ENCODE measurements around the gene GDF15. TPM values are rescaled to one million over a fixed set of nuclear protein-coding genes. Genes with fewer than 3 reads are reported as not detected.
A peak's percentile ranks its signal among the peaks of the same experiment; 100 is the strongest.

The GDF15 gene, protein sequence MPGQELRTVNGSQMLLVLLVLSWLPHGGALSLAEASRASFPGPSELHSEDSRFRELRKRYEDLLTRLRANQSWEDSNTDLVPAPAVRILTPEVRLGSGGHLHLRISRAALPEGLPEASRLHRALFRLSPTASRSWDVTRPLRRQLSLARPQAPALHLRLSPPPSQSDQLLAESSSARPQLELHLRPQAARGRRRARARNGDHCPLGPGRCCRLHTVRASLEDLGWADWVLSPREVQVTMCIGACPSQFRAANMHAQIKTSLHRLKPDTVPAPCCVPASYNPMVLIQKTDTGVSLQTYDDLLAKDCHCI
- total RNA-seq (100 to 1,000 TPM in 1 of 2 donors, 10 to 100 TPM in 1; 99.0 to 180 TPM), polyA plus RNA-seq (ENCODE audit: insufficient read length in 6 of 6) (10 to 100 TPM; 15.7 to 50.6 (median 30.7) TPM)
- long read RNA-seq, donor 1, transcript GDF15-201 (2 exons, 1,200 nt): major isoform, 7 of 9 reads
- long read RNA-seq, donor 1, partial matches to known transcripts: 0 of 9 reads
- long read RNA-seq, donor 1, other reads (novel, unspliced or antisense): 0 of 9 reads
- long read RNA-seq, donor 2, transcript GDF15-201 (2 exons, 1,200 nt): major isoform, 5 of 5 reads
- long read RNA-seq, donor 2, partial matches to known transcripts: 0 of 5 reads
- long read RNA-seq, donor 2, other reads (novel, unspliced or antisense): 0 of 5 reads
- long read RNA-seq, donor 3, partial matches to known transcripts: 0 of 5 reads
- long read RNA-seq, donor 3, other reads (novel, unspliced or antisense): 0 of 5 reads
- long read RNA-seq, donor 4, transcript GDF15-201 (2 exons, 1,200 nt): major isoform, 242 of 254 reads
- long read RNA-seq, donor 4, transcript GDF15-203 (3 exons, 890 nt): minor isoform, 6 of 254 reads
- long read RNA-seq, donor 4, partial matches to known transcripts: 5 of 254 reads
- long read RNA-seq, donor 4, other reads (novel, unspliced or antisense): 1 of 254 reads
- long read RNA-seq, donor 5, transcript GDF15-201 (2 exons, 1,200 nt): major isoform, 13 of 16 reads
- long read RNA-seq, donor 5, partial matches to known transcripts: 0 of 16 reads
- long read RNA-seq, donor 5, other reads (novel, unspliced or antisense): 0 of 16 reads
- long read RNA-seq, donor 6, transcript GDF15-201 (2 exons, 1,200 nt): major isoform, 7 of 9 reads
- long read RNA-seq, donor 6, partial matches to known transcripts: 0 of 9 reads
- long read RNA-seq, donor 6, other reads (novel, unspliced or antisense): 0 of 9 reads
- long read RNA-seq, donor 7, partial matches to known transcripts: 0 of 2 reads
- long read RNA-seq, donor 7, other reads (novel, unspliced or antisense): 0 of 2 reads
- long read RNA-seq, donor 8, transcript GDF15-201 (2 exons, 1,200 nt): major isoform, 16 of 18 reads
- long read RNA-seq, donor 8, partial matches to known transcripts: 0 of 18 reads
- long read RNA-seq, donor 8, other reads (novel, unspliced or antisense): 0 of 18 reads
- long read RNA-seq, donor 9: 0 reads
- long read RNA-seq, donor 10, transcript GDF15-201 (2 exons, 1,200 nt): major isoform, 82 of 85 reads
- long read RNA-seq, donor 10, partial matches to known transcripts: 0 of 85 reads
- long read RNA-seq, donor 10, other reads (novel, unspliced or antisense): 3 of 85 reads
- long read RNA-seq, donor 11: 0 reads
- long read RNA-seq, donor 12, transcript GDF15-201 (2 exons, 1,200 nt): major isoform, 16 of 21 reads
- long read RNA-seq, donor 12, transcript GDF15-203 (3 exons, 890 nt): minor isoform, 5 of 21 reads
- long read RNA-seq, donor 12, partial matches to known transcripts: 0 of 21 reads
- long read RNA-seq, donor 12, other reads (novel, unspliced or antisense): 0 of 21 reads

DNA sequence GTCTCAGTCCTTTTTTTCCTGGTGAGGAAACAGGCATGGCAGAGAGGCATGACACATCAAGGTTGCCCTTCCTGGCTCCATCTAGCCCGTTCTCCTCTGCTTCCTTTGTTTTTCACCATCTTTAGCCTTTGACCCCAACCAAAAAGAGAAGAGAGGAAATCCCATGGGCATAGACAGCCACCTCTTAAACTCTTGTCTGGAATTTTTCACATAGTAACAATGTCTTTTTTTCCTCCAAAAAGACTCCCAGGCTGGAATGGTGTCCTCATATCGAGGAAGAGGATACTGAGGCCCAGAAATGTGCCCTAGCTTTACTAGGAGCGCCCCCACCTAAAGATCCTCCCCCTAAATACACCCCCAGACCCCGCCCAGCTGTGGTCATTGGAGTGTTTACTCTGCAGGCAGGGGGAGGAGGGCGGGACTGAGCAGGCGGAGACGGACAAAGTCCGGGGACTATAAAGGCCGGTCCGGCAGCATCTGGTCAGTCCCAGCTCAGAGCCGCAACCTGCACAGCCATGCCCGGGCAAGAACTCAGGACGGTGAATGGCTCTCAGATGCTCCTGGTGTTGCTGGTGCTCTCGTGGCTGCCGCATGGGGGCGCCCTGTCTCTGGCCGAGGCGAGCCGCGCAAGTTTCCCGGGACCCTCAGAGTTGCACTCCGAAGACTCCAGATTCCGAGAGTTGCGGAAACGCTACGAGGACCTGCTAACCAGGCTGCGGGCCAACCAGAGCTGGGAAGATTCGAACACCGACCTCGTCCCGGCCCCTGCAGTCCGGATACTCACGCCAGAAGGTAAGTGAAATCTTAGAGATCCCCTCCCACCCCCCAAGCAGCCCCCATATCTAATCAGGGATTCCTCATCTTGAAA, at the start of gene GDF15:
Gene GDF15 (plus strand): TSS at position 484 of the 868 bp plus-strand sequence. CDS start 32 bp downstream, at position 516.
- Histone ChIP-seq H3K36me3 (peaks cover 0 to 28% of the 10 kb centered on the region in 2 donors), H3K4me1 (peaks cover 12 to 65% of the 10 kb centered on the region in 2 donors), H3K9me3 (no peaks in the 10 kb centered on the region), H3K27ac (peak within 1 kb of the TSS; percentile 2 to 80), H3K27me3 (no peaks in the 10 kb centered on the region), H3K4me3 (peak within 1 kb of the TSS; percentile 33 to 43)
- ATAC-seq (peak; percentile 77), DNase-seq (peak in 3 of 4 donors; percentile 70 to 91 (median 91))
- peak; percentile 36 to 64 for TF ChIP-seq CTCF (IDR thresholded peaks at IDR 0.05)
- intact Hi-C loops (cut with DNase I): no loop called here

- ATAC-seq: no peak
- H3K4me3 ChIP-seq: no peak overlapping the region
- no peaks in the 10 kb centered on the region for H3K27me3 ChIP-seq
- intact Hi-C loops (cut with DNase I): no loop called here
- no peak for TF ChIP-seq CTCF (IDR thresholded peaks at IDR 0.05)
- no peak for DNase-seq
- H3K9me3 ChIP-seq: no peaks in the 10 kb centered on the region
- H3K36me3 ChIP-seq: peaks cover 0 to 4% of the 10 kb centered on the region in 2 donors
- peaks cover 6 to 29% of the 10 kb centered on the region in 2 donors for H3K4me1 ChIP-seq
- no peak overlapping the region for H3K27ac ChIP-seq
These were observed 47.4 kb upstream of the GDF15 start for GRCh38 chr19:18338541-18338940.

GRCh38 chr19:18339723-18340122, 46.2 kb upstream of the GDF15 start:
- DNase-seq (peak in 1 of 4 donors; percentile 23), ATAC-seq (peak; percentile 7)
- Histone ChIP-seq H3K4me1 (peaks cover 6 to 29% of the 10 kb centered on the region in 2 donors), H3K4me3 (peak overlapping the region in 1 of 2 donors; percentile 91), H3K27me3 (no peaks in the 10 kb centered on the region), H3K27ac (no peak overlapping the region), H3K9me3 (no peaks in the 10 kb centered on the region), H3K36me3 (peaks cover 0 to 14% of the 10 kb centered on the region in 2 donors)
- intact Hi-C loops (cut with DNase I): loop anchor here in 1 of 2 donors (10.0 kb wide), 1 partner anchor 65 kb away; no protein-coding TSS in a partner anchor
- no peak for TF ChIP-seq CTCF (IDR thresholded peaks at IDR 0.05)
